HepG2 (cell line): Measurements from ENCODE around the gene ZMYND8.

Experiments used
- ATF2 ChIP-seq: sonication (generic); formaldehyde crosslinking; IDR thresholded peaks from 2 replicates; pipeline ENCODE4 v1.4.0; 2020; ENCODE audit warnings: missing genetic modification reagents
- CCAR2 ChIP-seq: fragments of 200-400 bp; formaldehyde crosslinking; optimal IDR thresholded peaks from 2 replicates; pipeline ENCODE3; 2018; ENCODE audit warnings: low read depth, mild to moderate bottlenecking, low read length, moderate library complexity
- HIVEP1 ChIP-seq: sonication (generic); formaldehyde crosslinking; IDR thresholded peaks from 2 replicates; pipeline ENCODE4 v1.4.0; 2020; ENCODE audit warnings: mild to moderate bottlenecking, missing genetic modification reagents
- HNRNPLL ChIP-seq: fragments of 200-400 bp; formaldehyde crosslinking; IDR thresholded peaks from 2 replicates; pipeline ENCODE4 v1.6.1; 2017; ENCODE audit warnings: mild to moderate bottlenecking, low read depth, low read length; ENCODE audit not compliant: poor library complexity, severe bottlenecking
- NBN ChIP-seq: fragments of 450-650 bp; conservative IDR thresholded peaks from 2 replicates; pipeline ENCODE4 v1.6.1; 2017
- SMC3 ChIP-seq: IDR thresholded peaks from 2 replicates; pipeline ENCODE4 v1.6.1; 2011; ENCODE audit warnings: low read length, improper control_type of control experiment
- SP1 ChIP-seq, 2 experiments: fragments of 450-650 bp in 1 of 2; sonication (generic) in 1 of 2; formaldehyde crosslinking in 1 of 2; IDR thresholded peaks; 2 replicates each; pipeline versions ENCODE4 v1.4.0 to v1.6.1; 2016 to 2020; ENCODE audit warnings: missing genetic modification reagents in 1 of 2
- ZBTB1 ChIP-seq: sonication (generic); formaldehyde crosslinking; IDR thresholded peaks from 2 replicates; pipeline ENCODE4 v1.4.0; 2020; ENCODE audit warnings: missing genetic modification reagents, borderline replicate concordance

DNA sequence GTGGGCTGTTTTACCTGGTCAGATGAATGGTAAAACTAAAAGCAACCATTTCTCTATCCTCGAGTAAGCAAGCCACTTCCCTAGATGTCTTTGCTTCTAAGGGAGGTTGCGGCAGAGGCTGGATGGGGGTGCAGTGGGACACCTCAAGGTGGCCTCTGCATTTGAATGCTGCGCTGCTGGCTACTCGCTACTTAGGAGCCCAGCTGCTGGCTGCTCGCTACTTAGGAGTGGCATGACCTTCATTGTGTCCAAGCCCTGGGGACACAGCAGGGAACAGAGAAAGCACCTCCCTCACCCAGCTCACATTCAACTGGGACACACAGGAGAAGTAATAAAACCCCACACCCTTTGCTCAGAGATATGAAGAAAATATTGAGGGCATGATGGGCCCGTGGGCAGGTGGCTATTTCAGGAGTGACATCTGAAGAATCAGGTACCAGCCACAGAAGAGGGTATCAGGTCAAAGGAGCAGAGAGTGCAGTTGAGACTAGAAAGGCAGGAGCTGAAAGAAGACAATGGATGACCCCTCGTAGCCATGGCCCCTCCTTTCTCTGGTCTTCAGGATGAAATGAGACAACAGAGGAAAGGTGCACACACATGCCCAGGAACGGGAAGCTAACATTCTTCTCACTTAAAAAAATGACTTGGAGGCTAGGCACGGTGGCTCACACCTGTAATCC is 149.4 kb downstream of the ZMYND8 start:
- no peak for TF ChIP-seq NBN
- TF ChIP-seq SP1 (IDR thresholded peaks at IDR 0.05) = no peak
- no peak for TF ChIP-seq SP1 (CRISPR knock-in tag; IDR thresholded peaks at IDR 0.05)
- no peak for TF ChIP-seq ZBTB1 (CRISPR knock-in tag)
- TF ChIP-seq ATF2 = no peak
- no peak for TF ChIP-seq SMC3
- TF ChIP-seq HIVEP1 (CRISPR knock-in tag) = no peak
- TF ChIP-seq HNRNPLL = no peak
- TF ChIP-seq CCAR2 = no peak
